C4-2B (cell line): Measurements from ENCODE around the gene EID2.

Experiments used
- CTCF ChIP-seq: fragments of 450-650 bp; conservative IDR thresholded peaks from 2 replicates; pipeline ENCODE4 v1.5.1; 2017; ENCODE audit warnings: mild to moderate bottlenecking
- ZFX ChIP-seq: fragments of 450-650 bp; IDR thresholded peaks from 2 replicates; pipeline ENCODE4 v1.6.1; 2017

DNA sequence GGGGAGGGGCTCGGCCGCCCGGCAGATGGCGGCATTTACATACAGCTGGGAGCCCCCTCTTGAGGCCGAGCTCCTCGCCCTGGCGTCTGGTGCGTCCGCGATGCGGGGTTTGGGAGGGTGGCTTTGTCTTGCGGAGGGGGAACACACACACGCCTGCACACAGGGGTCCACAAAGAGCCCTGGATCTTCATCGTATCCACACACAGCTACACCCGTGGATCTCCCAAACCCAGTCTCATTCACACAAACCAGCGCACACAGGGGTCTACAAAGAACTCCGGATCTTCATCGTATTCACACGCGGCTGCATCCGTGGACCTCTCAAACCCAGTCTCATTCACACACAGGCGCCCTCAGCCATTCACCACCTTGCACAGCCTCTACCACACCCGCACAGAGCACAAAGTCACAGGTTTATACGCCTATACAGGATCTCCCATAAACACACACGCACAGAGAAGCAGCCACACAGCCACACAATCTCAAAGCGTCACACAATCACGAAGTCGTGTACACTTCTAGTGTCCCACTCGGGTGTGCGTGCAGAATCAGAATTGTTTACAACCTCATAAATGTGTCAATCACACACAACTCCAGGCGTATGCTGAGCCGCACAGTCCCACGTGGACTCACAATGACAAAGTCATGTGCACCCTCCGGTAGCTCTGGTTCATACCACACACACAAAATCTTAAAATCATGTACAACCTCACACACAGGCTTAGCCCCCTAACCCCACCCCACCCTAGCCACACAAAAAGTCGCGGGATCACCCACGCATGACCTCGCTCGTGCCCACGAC lies 41.8 kb downstream of the EID2 start:
- peak; percentile 67 for TF ChIP-seq CTCF
- TF ChIP-seq ZFX, result no peak
